HepG2 (cell line): ENCODE measurements around the gene BTN1A1. TPM values are rescaled to one million over a fixed set of nuclear protein-coding genes. Genes with fewer than 3 reads are reported as not detected.

Experiments used
- ATAD3A ChIP-seq: sonication (generic); formaldehyde crosslinking; IDR thresholded peaks from 2 replicates; pipeline ENCODE4 v1.4.0; 2020; ENCODE audit warnings: missing genetic modification reagents
- GATA4 ChIP-seq: sonication (generic); IDR thresholded peaks from 2 replicates; pipeline ENCODE4 v1.6.1; 2016; ENCODE audit warnings: antibody characterized with exemption, low read depth, borderline replicate concordance
- HDAC1 ChIP-seq: sonication (generic); formaldehyde crosslinking; IDR thresholded peaks from 2 replicates; pipeline ENCODE4 v1.5.1; 2020; ENCODE audit warnings: mild to moderate bottlenecking, missing genetic modification reagents
- JUND ChIP-seq: sonication (generic); formaldehyde crosslinking; IDR thresholded peaks from 2 replicates; pipeline ENCODE4 v1.8.0; 2022; ENCODE audit warnings: mild to moderate bottlenecking, missing genetic modification reagents
- MEIS2 ChIP-seq: sonication (generic); formaldehyde crosslinking; IDR thresholded peaks from 2 replicates; pipeline ENCODE4 v1.9.0; 2021; ENCODE audit warnings: mild to moderate bottlenecking, missing genetic modification reagents
- PAWR ChIP-seq: sonication (generic); formaldehyde crosslinking; IDR thresholded peaks from 2 replicates; pipeline ENCODE4 v1.4.0; 2020; ENCODE audit warnings: missing genetic modification reagents, mild to moderate bottlenecking, borderline replicate concordance
- POGZ ChIP-seq: sonication (generic); formaldehyde crosslinking; IDR thresholded peaks from 2 replicates; pipeline ENCODE4 v1.4.0; 2020; ENCODE audit warnings: mild to moderate bottlenecking, missing genetic modification reagents
- SIN3A ChIP-seq: IDR thresholded peaks from 2 replicates; pipeline ENCODE4 v1.6.1; 2011; ENCODE audit warnings: low read depth, mild to moderate bottlenecking, control low read depth, low read length, borderline replicate concordance
- SIX4 ChIP-seq: sonication (generic); formaldehyde crosslinking; IDR thresholded peaks from 2 replicates; pipeline ENCODE4 v1.4.0; 2020; ENCODE audit warnings: missing genetic modification reagents
- SMAD9 ChIP-seq: sonication (generic); formaldehyde crosslinking; IDR thresholded peaks from 2 replicates; pipeline ENCODE4 v1.5.1; 2020; ENCODE audit warnings: mild to moderate bottlenecking, missing genetic modification reagents
- SNAI1 ChIP-seq: sonication (generic); formaldehyde crosslinking; IDR thresholded peaks from 2 replicates; pipeline ENCODE4 v1.5.0; 2020; ENCODE audit warnings: mild to moderate bottlenecking, missing genetic modification reagents, borderline replicate concordance
- U2AF2 ChIP-seq: fragments of 200-400 bp; formaldehyde crosslinking; IDR thresholded peaks from 2 replicates; pipeline ENCODE4 v1.6.1; 2017; ENCODE audit warnings: low read depth, mild to moderate bottlenecking, low read length
- WIZ ChIP-seq: sonication (generic); formaldehyde crosslinking; IDR thresholded peaks from 2 replicates; pipeline ENCODE4 v1.5.1; 2020; ENCODE audit warnings: mild to moderate bottlenecking, missing genetic modification reagents
- ZBTB20 ChIP-seq: sonication (generic); formaldehyde crosslinking; IDR thresholded peaks from 2 replicates; pipeline ENCODE4 v1.8.1; 2023; ENCODE audit warnings: missing genetic modification reagents, low read depth, mild to moderate bottlenecking, borderline replicate concordance
- ZFP37 ChIP-seq: sonication (generic); formaldehyde crosslinking; IDR thresholded peaks from 2 replicates; pipeline ENCODE4 v1.4.0; 2020; ENCODE audit warnings: missing genetic modification reagents, borderline replicate concordance
- ZNF230 ChIP-seq: sonication (generic); formaldehyde crosslinking; IDR thresholded peaks from 2 replicates; pipeline ENCODE4 v1.4.0; 2020; ENCODE audit warnings: mild to moderate bottlenecking, missing genetic modification reagents
- ZNF274 ChIP-seq: sonication (generic); formaldehyde crosslinking; IDR thresholded peaks from 2 replicates; pipeline ENCODE4 v1.5.1; 2020; ENCODE audit warnings: mild to moderate bottlenecking, missing genetic modification reagents
- ZNF337 ChIP-seq: sonication (generic); formaldehyde crosslinking; IDR thresholded peaks from 2 replicates; pipeline ENCODE4 v1.5.1; 2020; ENCODE audit warnings: missing genetic modification reagents, low read depth, mild to moderate bottlenecking, borderline replicate concordance
- ZNF670 ChIP-seq: sonication (generic); formaldehyde crosslinking; IDR thresholded peaks from 2 replicates; pipeline ENCODE4 v1.8.0; 2022; ENCODE audit warnings: mild to moderate bottlenecking, missing genetic modification reagents, borderline replicate concordance
- ZNF83 ChIP-seq: sonication (generic); formaldehyde crosslinking; IDR thresholded peaks from 2 replicates; pipeline ENCODE4 v1.4.0; 2020; ENCODE audit warnings: missing genetic modification reagents, mild to moderate bottlenecking, borderline replicate concordance
- polyA plus RNA-seq, 8 experiments: library from polyadenylated mRNA; depleted of rRNA in 3 of 8; stranded (reverse) in 7 of 8; unstranded in 1 of 8; fragments of >200 nt; fragmentation: Illumina TruSeq in 4 of 8; extraction: Trizol in 4 of 8; gene quantifications; 2 replicates each; pipeline versions ENCODE4 v1.2.1 to v1.2.3, GENCODE V29; 2011 to 2016; ENCODE audit warnings: low read depth in 4 of 8, missing spikeins in 1 of 8, mixed read lengths in 1 of 8; ENCODE audit not compliant: insufficient read depth in 1 of 8
- total RNA-seq, 5 experiments: library from RNA; depleted of rRNA; stranded (reverse); fragments of >200 nt; fragmentation: Illumina TruSeq; extraction: Trizol; gene quantifications; 2 replicates each; pipeline ENCODE4 v1.2.3, GENCODE V29; 2016; ENCODE audit warnings: low read depth in 1 of 5
- TF ChIP-seq, protein P1 (sequence below): fragments of 450-650 bp; IDR thresholded peaks from 2 replicates; pipeline ENCODE4 v1.6.1; 2017; ENCODE audit warnings: mild to moderate bottlenecking
- TF ChIP-seq, protein P2 (sequence below): sonication (generic); formaldehyde crosslinking; IDR thresholded peaks from 2 replicates; pipeline ENCODE4 v1.4.0; 2020; ENCODE audit warnings: mild to moderate bottlenecking, missing genetic modification reagents
- TF ChIP-seq, protein P3 (sequence below): sonication (generic); formaldehyde crosslinking; IDR thresholded peaks from 2 replicates; pipeline ENCODE4 v1.4.0; 2020; ENCODE audit warnings: missing genetic modification reagents

The BTN1A1 gene
- total and polyA plus RNA-seq, 2 of the 13 experiments (the other 11 are each of a cell fraction or from before 2014, with no cell fraction given) = 0.04 TPM; not detected in 1

DNA sequence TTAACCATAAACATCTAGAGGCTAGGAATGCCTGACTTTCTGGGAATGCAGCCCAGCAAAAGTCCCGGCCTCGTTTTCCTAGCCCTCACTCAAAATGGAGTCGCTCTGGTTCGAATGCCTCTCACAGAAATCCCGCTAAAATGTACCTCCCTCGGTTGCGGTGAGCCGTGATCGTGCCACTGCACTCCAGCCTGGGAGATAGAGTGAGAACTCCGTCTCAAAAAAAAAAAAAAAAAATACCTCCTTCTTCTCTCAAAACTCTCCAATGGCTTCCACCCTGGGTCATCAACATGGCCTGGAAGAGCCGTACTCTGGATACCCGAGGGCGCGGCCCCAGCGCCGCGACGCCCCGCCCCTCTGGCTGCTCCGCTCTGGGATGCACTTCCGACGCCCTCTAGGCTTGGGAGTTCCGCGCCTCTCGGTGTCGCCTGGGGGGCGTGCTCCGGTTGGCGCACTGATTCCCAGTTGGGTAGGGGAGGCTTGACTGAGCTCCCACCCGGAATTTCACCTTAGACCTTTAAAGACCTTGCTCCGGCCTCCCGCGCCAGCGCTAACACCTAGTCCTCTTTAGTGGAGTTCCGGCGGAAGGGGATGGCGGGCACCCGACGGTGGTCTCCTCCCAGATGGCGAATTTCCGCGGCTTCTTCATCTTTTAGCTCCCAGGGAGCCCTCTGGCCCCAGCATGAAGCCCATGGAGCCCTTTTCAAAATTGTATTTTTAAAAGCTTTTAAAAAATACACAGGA lies 50.3 kb downstream of the BTN1A1 start (continued):
- 0 out of 2 replicates have a peak, but pooled peaks have one; percentile 32 for TF ChIP-seq GATA4
- TF ChIP-seq ZNF83 (CRISPR knock-in tag) = no peak
- no peak for TF ChIP-seq JUND (CRISPR knock-in tag)
- peak; percentile 86 for TF ChIP-seq POGZ (CRISPR knock-in tag)
- no peak for TF ChIP-seq ZNF337
- TF ChIP-seq ATAD3A (CRISPR knock-in tag) = no peak
- TF ChIP-seq ZFP37 (CRISPR knock-in tag) = no peak
- no peak for TF ChIP-seq PAWR
- TF ChIP-seq, protein P1, sequence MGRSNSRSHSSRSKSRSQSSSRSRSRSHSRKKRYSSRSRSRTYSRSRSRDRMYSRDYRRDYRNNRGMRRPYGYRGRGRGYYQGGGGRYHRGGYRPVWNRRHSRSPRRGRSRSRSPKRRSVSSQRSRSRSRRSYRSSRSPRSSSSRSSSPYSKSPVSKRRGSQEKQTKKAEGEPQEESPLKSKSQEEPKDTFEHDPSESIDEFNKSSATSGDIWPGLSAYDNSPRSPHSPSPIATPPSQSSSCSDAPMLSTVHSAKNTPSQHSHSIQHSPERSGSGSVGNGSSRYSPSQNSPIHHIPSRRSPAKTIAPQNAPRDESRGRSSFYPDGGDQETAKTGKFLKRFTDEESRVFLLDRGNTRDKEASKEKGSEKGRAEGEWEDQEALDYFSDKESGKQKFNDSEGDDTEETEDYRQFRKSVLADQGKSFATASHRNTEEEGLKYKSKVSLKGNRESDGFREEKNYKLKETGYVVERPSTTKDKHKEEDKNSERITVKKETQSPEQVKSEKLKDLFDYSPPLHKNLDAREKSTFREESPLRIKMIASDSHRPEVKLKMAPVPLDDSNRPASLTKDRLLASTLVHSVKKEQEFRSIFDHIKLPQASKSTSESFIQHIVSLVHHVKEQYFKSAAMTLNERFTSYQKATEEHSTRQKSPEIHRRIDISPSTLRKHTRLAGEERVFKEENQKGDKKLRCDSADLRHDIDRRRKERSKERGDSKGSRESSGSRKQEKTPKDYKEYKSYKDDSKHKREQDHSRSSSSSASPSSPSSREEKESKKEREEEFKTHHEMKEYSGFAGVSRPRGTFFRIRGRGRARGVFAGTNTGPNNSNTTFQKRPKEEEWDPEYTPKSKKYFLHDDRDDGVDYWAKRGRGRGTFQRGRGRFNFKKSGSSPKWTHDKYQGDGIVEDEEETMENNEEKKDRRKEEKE = no peak
- peak; percentile 63 for TF ChIP-seq ZNF274
- peak; percentile 52; the same call in 1 of the 2 replicates for TF ChIP-seq ZBTB20 (CRISPR knock-in tag)
- TF ChIP-seq SMAD9 = no peak
- TF ChIP-seq SNAI1 (CRISPR knock-in tag) = no peak
- peak; percentile 70 for TF ChIP-seq HDAC1 (CRISPR knock-in tag)
- no peak for TF ChIP-seq U2AF2
- TF ChIP-seq SIN3A = peak; percentile 36; the same call in 1 of the 2 replicates
- 0 out of 2 replicates have a peak, but pooled peaks have one; percentile 20 for TF ChIP-seq MEIS2 (CRISPR knock-in tag)
- TF ChIP-seq, protein P2, sequence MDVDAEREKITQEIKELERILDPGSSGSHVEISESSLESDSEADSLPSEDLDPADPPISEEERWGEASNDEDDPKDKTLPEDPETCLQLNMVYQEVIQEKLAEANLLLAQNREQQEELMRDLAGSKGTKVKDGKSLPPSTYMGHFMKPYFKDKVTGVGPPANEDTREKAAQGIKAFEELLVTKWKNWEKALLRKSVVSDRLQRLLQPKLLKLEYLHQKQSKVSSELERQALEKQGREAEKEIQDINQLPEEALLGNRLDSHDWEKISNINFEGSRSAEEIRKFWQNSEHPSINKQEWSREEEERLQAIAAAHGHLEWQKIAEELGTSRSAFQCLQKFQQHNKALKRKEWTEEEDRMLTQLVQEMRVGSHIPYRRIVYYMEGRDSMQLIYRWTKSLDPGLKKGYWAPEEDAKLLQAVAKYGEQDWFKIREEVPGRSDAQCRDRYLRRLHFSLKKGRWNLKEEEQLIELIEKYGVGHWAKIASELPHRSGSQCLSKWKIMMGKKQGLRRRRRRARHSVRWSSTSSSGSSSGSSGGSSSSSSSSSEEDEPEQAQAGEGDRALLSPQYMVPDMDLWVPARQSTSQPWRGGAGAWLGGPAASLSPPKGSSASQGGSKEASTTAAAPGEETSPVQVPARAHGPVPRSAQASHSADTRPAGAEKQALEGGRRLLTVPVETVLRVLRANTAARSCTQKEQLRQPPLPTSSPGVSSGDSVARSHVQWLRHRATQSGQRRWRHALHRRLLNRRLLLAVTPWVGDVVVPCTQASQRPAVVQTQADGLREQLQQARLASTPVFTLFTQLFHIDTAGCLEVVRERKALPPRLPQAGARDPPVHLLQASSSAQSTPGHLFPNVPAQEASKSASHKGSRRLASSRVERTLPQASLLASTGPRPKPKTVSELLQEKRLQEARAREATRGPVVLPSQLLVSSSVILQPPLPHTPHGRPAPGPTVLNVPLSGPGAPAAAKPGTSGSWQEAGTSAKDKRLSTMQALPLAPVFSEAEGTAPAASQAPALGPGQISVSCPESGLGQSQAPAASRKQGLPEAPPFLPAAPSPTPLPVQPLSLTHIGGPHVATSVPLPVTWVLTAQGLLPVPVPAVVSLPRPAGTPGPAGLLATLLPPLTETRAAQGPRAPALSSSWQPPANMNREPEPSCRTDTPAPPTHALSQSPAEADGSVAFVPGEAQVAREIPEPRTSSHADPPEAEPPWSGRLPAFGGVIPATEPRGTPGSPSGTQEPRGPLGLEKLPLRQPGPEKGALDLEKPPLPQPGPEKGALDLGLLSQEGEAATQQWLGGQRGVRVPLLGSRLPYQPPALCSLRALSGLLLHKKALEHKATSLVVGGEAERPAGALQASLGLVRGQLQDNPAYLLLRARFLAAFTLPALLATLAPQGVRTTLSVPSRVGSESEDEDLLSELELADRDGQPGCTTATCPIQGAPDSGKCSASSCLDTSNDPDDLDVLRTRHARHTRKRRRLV (CRISPR knock-in tag) = 0 out of 2 replicates have a peak, but pooled peaks have one; percentile 62
- no peak for TF ChIP-seq ZNF670
- TF ChIP-seq ZNF230 (CRISPR knock-in tag) = no peak
- no peak for TF ChIP-seq SIX4
- TF ChIP-seq, protein P3, sequence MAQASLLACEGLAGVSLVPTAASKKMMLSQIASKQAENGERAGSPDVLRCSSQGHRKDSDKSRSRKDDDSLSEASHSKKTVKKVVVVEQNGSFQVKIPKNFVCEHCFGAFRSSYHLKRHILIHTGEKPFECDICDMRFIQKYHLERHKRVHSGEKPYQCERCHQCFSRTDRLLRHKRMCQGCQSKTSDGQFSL (CRISPR knock-in tag) = no peak
- TF ChIP-seq WIZ (CRISPR knock-in tag) = no peak
